Activated CD4-positive, alpha-beta T cell treated with anti-CD3 and anti-CD28 coated beads for 1 hour (primary cell): Measurements from ENCODE around the gene DNAH12.
A peak's percentile ranks its signal among the peaks of the same experiment; 100 is the strongest.

Experiments used
- DNase-seq: peaks from one replicate; pipeline ENCODE4 v3.0.0-alpha.2; 2020

DNAH12 gene, protein sequence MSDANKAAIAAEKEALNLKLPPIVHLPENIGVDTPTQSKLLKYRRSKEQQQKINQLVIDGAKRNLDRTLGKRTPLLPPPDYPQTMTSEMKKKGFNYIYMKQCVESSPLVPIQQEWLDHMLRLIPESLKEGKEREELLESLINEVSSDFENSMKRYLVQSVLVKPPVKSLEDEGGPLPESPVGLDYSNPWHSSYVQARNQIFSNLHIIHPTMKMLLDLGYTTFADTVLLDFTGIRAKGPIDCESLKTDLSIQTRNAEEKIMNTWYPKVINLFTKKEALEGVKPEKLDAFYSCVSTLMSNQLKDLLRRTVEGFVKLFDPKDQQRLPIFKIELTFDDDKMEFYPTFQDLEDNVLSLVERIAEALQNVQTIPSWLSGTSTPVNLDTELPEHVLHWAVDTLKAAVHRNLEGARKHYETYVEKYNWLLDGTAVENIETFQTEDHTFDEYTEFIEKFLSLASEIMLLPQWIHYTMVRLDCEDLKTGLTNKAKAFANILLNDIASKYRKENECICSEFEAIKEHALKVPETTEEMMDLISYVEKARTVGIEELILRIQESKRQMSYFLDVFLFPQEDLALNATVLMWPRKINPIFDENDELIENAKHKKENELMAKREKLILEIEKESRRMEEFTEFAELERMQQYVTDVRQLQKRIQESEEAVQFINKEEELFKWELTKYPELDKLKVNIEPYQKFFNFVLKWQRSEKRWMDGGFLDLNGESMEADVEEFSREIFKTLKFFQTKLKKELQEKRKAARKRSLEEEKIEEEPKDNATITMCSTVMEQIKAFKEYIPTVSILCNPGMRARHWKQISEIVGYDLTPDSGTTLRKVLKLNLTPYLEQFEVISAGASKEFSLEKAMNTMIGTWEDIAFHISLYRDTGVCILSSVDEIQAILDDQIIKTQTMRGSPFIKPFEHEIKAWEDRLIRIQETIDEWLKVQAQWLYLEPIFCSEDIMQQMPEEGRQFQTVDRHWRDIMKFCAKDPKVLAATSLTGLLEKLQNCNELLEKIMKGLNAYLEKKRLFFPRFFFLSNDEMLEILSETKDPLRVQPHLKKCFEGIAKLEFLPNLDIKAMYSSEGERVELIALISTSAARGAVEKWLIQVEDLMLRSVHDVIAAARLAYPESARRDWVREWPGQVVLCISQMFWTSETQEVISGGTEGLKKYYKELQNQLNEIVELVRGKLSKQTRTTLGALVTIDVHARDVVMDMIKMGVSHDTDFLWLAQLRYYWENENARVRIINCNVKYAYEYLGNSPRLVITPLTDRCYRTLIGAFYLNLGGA (N-terminal part only)

DNA sequence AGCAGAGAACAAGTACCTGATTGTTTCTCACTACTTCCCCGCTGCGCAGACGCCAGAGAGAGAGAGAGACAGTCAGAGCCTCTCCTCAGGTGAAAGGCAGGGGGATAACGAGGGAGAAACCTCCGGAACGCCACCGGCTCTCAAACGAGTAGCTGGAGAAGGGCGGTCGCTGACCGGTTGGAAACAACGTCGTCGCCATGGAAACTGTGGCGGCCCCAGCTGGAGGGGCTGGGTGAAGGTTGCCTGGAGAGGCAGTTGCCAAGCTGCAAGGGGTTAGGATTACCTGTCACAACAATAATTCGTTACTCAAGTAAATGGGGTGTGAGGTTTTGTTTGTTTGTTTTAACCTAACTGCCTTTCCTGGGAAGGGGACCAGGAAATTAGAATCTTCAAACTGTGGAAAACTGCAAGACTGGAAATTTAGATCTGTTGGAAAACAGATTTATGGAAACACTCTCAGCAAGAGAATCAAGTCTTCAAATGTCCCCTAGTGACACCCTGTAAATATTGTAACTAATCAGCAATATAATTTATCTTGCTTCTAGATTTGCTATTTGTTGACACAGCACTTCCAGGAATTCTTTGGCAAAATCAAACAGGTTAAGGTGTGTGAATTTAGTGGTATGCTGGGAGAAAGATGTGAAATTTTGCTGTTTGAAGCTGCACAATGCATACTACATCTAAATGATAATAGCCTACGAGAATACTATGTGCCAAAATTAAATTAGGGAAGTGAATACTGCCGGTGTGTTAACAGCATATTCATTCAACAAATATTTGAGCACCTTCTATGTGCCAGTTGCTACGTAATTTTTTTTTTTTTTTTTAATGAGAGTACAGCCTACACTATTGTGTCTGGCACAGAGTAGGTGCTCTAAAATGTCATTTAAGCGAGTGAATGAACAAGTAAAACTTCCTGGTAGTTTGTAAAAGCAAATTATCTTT is at the start of gene DNAH12:
Gene DNAH12 (minus strand): TSS at position 164 of the 945 bp plus-strand sequence. CDS start 1,474 bp downstream, outside the sequence.
- DNase-seq: no peak

DNA sequence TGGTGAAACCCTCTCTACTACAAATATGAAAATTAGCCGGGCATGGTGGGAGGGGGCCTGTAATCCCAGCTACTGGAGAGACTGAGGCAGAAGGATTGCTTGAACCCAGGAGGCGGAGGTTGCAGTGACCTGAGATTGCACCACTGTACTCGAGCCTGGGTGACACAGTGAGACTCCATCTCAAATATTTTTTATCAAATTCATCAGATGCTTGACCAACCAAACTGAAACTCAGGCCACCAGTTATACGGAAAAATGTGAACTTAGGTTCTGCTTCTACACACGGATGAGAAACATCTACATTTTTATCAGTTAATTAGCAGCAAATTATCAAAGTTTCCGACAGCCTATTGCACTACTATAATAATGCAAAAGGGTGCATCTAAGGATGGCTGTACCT is 48.2 kb upstream of the DNAH12 start:
- no peak for DNase-seq

DNA sequence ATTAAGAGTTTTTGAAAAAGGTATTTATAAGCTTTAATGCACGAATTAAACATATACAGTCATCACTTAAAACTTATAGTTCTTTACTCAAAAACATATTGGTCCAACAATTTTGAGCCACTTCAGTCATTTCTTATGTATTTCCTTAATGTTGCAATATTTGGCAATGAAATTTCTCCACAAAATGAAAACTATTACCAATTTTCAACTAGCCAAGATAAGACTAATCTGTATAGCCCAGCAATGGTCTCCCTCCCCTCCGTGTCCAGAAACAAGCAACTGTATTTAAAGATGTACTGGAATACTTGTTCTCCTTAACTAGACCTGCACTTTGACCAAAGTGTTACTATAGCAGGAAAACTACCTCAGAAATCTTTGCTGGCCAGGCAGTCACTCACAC is 43.8 kb upstream of the DNAH12 start:
- no peak for DNase-seq

DNA sequence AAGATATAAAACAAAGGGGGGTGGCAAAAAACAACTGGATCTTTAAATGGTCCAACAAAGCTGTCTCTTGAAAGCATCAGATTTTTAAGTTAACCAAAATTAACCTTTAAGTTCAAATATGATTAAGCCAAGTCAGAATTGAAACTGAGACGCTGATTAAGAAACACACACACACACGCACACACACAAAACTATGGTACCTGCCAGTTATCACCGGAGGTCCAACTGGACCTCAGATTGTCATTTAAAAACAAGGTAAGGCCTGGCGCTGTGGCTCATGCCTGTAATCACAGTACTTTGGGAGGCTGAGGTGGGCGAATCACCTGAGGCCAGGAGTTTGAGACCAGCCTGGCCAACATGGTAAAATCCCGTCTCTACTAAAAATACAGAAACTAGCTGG is 42.6 kb upstream of the DNAH12 start:
- DNase-seq: no peak

DNA sequence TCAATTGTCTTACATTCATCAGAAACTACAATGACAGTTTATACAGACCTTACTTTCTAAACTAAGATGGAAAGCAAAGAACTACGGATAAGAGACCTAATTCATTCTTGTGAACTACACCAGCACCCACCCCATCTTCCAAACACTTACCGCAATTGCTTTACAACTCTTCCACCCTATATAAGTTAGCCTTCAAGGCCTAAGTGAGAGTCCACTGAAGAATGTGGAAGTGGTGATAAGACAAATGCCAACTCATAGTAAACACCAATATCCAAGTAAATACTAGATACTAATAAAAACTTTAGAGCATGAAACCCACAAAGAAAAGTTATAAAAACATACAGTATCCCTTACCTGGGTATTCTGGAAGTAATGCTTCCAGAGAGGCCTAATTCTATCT is 39.4 kb upstream of the DNAH12 start:
- no peak for DNase-seq

DNA sequence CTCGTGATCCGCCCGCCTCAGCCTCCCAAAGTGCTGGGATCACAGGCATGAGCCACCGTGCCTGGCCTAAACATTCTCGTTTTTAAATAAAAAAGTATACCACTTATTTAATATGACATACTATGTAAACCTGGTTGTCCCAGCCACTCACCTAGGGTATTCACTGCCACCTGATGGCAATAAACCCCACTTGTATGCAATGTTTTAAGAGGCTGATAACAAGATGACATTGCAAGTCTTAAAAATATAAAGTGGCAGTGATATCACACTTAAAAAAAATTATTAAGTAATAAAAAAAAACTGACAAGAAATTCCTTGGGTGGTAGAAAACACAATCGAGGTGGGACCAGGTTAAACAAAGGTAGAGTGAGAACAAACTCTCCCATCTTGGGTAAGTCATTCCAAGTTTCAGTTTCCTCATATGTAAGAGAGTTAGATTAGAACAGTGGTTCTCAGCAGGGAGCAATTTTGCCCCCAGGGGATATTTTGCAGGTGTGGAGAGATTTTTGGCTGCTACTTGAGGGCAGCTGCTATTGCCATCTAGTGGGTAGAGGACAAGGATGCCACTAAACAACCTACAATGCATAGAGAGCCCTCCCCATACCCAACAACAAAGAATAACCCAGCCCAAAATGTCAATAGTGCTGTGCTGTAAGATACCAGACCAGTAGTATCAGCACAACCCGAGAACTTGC is 38.5 kb upstream of the DNAH12 start:
- no peak for DNase-seq

DNA sequence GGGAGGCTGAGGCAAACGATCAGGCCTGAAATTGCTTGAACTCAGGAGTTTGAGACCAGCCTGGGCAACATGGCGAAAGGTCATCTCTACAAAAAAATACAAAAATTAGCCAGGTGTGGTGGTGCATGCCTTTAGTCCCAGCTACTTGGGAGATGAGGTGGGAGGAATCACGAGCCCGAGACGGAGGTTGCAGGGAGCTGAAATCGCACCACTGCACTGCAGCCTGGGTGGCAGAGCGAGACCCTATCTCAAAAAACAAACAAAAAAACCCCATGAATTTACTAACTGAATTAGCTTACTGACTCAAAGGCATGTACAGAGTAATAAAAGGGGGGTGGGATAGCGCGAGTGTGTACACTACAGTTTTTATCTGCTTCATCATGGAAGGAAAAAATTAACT is 33.7 kb upstream of the DNAH12 start:
- no peak for DNase-seq

DNA sequence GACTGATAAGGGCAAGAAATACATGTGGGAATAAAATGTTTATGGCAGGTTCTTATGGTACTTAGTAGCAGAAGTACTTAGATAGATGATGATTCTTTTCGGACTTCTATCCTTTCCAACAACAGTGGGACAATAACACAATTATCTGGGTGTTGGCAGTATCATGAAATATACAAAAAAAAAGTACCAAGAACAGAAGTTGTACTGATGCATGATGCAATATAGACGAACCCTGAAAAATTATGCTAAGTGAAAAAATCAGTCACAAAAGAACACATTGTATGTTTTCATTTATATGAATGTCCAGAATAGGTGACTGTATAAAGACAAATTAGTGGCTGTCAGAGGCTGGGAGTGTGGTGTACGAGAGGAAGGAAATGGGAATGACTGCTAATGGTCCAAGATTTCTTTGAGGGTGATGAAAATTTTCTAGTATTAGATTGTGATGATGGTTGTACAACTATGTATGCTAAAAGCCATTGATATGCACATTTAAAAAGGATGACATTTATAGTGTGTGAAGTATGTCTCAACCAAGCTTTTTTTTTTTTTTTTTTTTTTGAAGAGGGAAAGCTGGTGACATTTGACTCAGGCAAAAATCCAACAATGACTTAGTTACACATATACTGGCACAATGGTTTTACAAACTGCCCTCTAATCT is 32.0 kb upstream of the DNAH12 start:
- no peak for DNase-seq

DNA sequence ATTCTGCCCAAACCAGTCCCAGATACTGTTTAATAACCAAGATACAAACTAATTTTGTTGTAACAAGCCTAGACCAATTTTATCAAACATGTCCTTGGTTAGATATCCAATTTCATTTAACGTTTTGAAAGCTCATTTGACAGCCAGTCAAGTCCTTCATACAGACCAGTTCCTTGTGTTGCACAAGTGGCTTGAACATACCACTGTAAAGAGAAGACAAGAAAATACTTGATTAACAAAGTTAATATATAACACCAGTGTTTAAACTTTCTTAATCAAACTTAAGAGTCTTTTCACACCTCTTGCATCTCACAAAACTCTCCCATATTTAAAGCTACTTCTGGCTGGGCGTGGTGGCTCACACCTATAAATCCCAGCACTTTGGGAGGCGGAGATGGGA is 28.0 kb upstream of the DNAH12 start:
- no peak for DNase-seq

DNA sequence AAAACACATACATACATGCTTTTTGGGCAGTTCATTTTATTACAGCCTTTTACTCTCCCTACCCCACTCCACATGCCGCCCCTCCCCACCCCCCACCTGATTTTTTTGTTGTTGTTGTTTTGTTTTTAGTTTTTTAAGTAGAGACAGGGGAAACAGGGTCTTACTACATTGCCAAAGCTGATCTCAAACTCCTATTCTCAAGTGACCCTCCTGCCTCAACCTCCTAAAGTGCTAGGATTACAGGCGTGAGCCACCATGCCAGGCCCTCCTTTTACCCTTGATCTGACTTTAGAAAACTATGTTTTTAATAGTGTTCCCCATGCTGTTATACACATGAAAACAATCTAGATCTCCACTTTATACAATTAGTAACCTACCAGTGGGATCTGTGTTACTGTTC is 26.7 kb upstream of the DNAH12 start:
- DNase-seq: no peak

DNA sequence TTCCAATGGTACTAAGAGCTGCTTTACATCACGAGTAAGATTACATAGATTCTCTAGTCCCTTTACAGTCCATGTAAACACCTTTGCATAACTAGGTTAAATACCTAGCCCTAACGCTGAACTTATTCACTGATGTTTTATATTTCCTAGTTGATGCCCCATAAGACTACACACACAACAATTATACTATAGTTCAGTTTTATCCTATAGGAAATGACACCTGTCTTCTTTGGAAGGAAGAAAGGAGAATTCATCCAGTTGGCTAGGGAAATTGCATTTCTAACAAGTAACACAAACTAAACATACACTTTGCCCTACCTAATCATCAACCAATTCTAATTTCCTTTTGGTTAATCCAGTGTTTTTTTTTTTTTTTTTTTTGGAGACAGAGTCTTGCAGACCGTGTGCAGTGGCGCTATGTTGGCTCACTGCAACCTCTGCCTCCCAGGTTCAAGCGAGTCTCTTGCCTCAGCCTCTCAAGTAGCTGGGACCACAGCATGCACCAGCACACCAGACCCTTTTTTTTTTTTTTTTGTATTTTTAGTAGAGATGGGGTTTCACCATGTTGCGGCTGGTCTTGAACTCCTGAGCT is 25.8 kb upstream of the DNAH12 start:
- DNase-seq: no peak

DNA sequence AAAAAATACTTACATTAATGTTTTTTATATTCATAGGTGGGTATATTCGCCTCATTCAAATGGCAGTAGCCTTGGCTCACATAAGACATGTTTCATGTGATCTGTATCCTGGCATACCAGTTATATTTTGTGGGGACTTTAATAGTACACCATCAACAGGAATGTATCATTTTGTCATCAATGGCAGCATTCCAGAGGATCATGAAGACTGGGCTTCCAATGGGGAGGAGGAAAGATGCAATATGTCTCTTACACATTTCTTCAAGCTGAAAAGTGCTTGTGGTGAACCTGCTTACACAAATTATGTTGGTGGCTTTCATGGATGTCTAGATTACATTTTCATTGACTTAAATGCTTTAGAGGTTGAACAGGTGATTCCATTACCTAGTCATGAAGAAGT is 15.4 kb upstream of the DNAH12 start:
- no peak for DNase-seq

DNA sequence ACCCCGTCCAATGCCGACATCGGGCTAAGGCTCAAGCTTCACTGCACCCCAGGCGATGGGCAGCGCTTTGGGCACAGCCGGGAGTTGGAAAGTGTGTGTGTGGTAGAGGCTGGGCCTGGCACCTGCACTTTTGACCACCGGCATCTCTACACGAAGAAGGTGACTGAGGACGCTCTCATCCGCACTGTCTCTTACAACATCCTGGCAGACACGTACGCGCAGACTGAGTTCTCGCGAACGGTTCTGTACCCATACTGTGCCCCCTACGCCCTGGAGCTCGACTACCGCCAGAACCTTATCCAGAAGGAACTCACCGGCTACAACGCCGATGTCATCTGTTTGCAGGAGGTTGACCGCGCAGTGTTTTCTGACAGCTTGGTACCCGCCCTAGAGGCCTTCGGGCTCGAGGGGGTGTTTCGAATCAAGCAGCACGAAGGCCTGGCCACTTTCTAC is 13.0 kb upstream of the DNAH12 start:
- DNase-seq: peak; percentile 17

DNA sequence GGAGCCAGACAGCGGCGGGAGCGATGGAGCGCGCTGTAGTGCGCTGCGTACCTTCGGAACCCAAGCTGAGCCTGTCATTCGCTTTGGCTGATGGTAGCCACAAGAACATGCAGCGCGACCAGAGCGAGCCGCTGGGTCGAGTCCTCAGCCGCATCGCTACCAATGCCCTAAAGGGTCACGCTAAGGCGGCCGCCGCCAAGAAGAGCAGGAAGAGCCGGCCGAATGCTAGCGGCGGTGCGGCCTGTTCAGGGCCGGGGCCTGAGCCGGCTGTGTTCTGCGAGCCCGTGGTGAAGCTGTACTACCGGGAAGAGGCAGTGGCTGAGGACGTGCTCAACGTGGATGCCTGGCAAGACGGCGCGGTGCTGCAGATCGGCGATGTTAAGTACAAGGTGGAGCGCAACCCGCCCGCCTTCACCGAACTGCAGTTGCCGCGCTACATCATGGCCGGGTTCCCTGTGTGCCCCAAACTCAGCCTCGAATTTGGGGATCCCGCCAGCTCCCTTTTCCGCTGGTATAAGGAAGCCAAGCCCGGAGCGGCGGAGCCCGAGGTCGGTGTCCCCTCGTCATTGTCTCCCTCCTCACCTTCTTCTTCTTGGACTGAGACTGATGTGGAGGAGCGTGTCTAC is 12.4 kb upstream of the DNAH12 start:
- DNase-seq: peak; percentile 11

DNA sequence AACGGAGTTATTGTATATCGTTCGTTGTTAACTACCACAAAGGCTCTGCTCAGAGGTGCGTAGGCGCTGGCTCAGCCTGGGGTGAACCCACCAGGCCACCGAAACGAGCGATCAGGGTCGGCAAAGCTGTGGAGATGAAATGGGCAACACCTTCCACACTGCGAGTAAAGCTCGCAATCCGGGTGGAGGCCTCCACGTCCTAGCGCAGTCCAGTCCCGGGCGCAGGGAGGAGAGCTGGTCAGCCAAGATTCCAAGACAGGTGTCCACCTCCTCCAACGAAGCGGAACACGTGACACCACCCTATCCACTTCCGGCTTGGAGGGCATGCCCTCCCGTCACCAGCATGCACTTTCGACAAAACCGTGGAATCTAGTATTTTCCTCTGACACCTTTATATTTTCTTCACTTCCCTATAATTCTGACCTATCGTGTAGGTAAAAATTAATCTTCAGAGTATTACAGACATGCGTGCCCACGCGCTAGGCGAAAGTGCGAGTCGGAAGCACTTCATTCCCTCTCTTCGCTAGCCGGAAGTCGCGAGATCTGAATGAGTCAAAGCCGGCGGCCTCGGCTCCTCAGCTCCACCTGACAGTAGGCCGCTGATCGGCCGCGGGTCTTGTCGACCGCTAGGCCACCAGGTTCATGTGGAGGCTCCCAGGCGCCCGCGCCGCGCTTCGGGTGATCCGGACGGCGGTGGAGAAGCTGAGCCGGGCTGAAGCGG is 11.8 kb upstream of the DNAH12 start, which contains the start of gene PDE12:
Gene PDE12 (plus strand): TSS at position 537 of the 721 bp plus-strand sequence. CDS start 106 bp downstream, at position 643.
- peak; percentile 75 for DNase-seq

DNA sequence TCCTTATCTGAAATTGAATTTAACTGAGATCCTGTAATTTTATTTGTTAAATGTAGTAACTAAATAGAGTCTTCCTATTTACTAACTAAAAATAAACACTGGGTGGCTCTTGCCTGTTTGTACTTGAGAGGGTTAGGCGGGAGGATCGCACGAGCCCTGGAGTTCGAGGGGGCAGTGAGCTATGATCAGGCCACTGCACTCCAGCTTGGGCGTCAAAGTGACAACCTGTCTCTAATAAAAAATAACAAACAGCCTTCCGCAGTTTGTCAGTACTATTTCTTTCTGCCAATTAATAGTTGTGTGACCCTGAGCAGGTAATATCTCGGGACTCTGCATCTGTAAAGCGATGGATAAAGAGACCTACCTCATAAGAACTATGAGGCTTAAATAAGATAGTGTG is 11.2 kb upstream of the DNAH12 start:
- DNase-seq: no peak

DNA sequence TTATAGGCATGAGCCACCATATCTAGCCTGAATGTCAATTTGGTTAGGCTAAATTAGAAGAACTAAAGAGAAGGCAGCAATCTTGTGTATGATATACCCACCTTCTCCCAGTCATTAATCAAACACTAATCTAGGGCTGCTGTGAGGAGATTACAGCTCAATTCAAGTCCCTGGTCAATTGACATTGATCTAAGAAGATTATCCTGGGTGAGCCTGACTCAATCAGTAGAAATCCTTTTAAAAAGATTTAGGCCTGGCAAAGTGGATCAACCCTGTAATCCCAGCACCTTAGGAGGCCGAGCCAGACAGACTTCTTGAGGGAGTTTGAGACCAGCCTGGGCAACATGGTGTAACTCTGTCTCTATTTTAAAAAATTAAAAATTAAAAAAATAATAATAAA is 2.5 kb upstream of the DNAH12 start:
- no peak for DNase-seq

DNA sequence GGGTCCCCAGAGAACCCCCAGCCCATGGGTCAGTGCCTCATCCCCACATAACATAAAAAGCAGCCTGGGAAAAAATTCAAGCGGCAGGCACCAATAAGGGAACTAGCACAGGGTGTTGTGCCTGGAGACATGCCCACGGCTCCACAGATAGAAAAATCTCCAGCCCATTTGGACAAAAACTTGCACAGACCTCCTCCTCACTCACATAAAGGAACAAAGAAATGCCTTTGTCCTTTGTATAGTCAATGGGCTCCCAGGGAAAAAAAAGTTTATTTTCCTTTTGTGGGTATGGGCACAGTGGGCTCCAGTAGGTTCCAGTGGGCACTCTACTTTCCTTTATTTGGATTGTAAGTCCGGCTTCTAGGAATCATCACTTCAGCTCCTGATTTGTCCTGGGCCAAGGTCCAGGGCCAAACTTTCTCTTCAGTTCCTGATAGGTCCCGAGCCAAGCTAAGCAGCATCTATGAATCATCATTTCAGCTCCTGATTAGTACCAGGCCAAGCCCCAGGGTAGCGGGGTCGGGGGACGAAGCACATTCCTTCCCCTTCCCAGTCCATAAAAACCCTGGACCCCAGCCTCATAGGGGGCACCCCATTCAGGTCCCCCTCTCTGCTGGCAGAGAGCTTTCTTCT is 1.6 kb upstream of the DNAH12 start:
- no peak for DNase-seq
